Measurements from ENCODE around the gene LRRC31.

DNA sequence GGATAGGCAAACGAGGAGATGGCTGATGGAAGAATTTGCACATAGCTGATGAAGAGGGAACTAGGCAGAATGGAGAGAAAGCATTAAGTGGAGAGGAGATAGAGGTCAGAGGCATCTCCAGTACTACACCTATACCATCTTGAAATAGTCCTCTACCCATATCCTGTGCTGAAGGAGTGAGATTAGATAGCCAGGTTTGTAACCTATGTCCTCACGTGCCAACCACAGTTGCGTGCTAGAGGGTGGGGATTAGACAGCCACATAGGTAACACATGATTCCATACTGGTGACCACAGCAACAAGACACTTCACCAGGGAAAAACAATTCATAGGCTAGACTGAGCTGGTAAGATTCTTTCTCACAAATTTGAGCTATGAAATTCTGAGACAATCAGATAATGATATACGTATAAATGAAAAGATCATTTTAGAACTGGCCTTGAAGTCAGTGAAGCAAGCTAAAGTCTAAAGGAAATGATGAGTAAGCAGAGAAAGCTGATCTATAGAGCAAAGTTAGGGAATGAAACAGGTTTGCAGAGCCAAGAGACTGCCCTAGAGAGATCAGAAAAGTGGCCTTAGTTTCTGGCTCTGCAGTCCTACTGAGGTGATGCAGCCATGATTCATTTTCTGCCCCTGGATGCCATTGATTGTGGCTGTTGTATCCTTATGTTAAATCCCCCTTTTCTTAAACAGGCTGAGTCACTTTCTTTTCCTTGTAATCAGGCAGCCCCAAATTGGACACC is 78.9 kb downstream of the LRRC31 start:
- TF ChIP-seq TCF12 (IDR thresholded peaks at IDR 0.05; ENCODE audit: low read depth) (no peak), YY1 (IDR thresholded peaks at IDR 0.05; ENCODE audit: low read depth) (no peak), ZBTB7A (IDR thresholded peaks at IDR 0.05; ENCODE audit: low read depth) (no peak), CREB1 (IDR thresholded peaks at IDR 0.05; ENCODE audit: low read depth) (no peak), EGR1 (IDR thresholded peaks at IDR 0.05) (no peak), CEBPB (IDR thresholded peaks at IDR 0.05) (no peak), EP300 (IDR thresholded peaks at IDR 0.05; ENCODE audit: borderline replicate concordance) (no peak), RAD21 (IDR thresholded peaks at IDR 0.05; ENCODE audit: low read depth) (no peak), NFIC (IDR thresholded peaks at IDR 0.05) (no peak), TAF1 (IDR thresholded peaks at IDR 0.05; ENCODE audit: low read depth) (no peak)
- TF ChIP-seq, protein P1, sequence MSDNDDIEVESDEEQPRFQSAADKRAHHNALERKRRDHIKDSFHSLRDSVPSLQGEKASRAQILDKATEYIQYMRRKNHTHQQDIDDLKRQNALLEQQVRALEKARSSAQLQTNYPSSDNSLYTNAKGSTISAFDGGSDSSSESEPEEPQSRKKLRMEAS (IDR thresholded peaks at IDR 0.05), result no peak
- TF ChIP-seq, protein P2, sequence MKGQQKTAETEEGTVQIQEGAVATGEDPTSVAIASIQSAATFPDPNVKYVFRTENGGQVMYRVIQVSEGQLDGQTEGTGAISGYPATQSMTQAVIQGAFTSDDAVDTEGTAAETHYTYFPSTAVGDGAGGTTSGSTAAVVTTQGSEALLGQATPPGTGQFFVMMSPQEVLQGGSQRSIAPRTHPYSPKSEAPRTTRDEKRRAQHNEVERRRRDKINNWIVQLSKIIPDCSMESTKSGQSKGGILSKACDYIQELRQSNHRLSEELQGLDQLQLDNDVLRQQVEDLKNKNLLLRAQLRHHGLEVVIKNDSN (IDR thresholded peaks at IDR 0.05), result no peak
- TF ChIP-seq, protein P3, sequence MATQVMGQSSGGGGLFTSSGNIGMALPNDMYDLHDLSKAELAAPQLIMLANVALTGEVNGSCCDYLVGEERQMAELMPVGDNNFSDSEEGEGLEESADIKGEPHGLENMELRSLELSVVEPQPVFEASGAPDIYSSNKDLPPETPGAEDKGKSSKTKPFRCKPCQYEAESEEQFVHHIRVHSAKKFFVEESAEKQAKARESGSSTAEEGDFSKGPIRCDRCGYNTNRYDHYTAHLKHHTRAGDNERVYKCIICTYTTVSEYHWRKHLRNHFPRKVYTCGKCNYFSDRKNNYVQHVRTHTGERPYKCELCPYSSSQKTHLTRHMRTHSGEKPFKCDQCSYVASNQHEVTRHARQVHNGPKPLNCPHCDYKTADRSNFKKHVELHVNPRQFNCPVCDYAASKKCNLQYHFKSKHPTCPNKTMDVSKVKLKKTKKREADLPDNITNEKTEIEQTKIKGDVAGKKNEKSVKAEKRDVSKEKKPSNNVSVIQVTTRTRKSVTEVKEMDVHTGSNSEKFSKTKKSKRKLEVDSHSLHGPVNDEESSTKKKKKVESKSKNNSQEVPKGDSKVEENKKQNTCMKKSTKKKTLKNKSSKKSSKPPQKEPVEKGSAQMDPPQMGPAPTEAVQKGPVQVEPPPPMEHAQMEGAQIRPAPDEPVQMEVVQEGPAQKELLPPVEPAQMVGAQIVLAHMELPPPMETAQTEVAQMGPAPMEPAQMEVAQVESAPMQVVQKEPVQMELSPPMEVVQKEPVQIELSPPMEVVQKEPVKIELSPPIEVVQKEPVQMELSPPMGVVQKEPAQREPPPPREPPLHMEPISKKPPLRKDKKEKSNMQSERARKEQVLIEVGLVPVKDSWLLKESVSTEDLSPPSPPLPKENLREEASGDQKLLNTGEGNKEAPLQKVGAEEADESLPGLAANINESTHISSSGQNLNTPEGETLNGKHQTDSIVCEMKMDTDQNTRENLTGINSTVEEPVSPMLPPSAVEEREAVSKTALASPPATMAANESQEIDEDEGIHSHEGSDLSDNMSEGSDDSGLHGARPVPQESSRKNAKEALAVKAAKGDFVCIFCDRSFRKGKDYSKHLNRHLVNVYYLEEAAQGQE (IDR thresholded peaks at IDR 0.05; ENCODE audit: low read depth), result no peak

All from Ishikawa (cell line).